GM10266 (cell line): ENCODE results near the gene ASB4.

Source experiments
- DNase-seq: peaks from one replicate; pipeline ENCODE4 v3.0.0; 2012; ENCODE audit errors: extremely low spot score
- CTCF ChIP-seq: IDR thresholded peaks from 2 replicates; pipeline ENCODE4 v1.5.1; 2012; ENCODE audit warnings: mild to moderate bottlenecking, low read depth; ENCODE audit not compliant: control insufficient read depth, insufficient read depth; ENCODE audit errors: missing control alignments

The ASB4 gene

GRCh38 chr7:95560674-95561073, 74.9 kb downstream of the ASB4 start:
- DNase-seq: no peak
- no peak for TF ChIP-seq CTCF

GRCh38 chr7:95569720-95570119, 84.0 kb downstream of the ASB4 start:
- TF ChIP-seq CTCF: no peak

GRCh38 chr7:95577137-95577536, 91.4 kb downstream of the ASB4 start:
- no peak for TF ChIP-seq CTCF
- DNase-seq: no peak

More at GRCh38 chr7:95569720-95570119, 84.0 kb downstream of the ASB4 start:
- DNase-seq: no peak

- DNase-seq: no peak
These were observed 92.6 kb downstream of the ASB4 start for GRCh38 chr7:95578299-95578855.

GRCh38 chr7:95579318-95579717, 93.6 kb downstream of the ASB4 start:
- TF ChIP-seq CTCF: no peak

More at GRCh38 chr7:95578299-95578855, 92.6 kb downstream of the ASB4 start:
- TF ChIP-seq CTCF: no peak

GRCh38 chr7:95581467-95581866, 95.7 kb downstream of the ASB4 start:
- no peak for DNase-seq
- no peak for TF ChIP-seq CTCF

More at GRCh38 chr7:95579318-95579717, 93.6 kb downstream of the ASB4 start:
- no peak for DNase-seq

GRCh38 chr7:95582578-95583293, 97.0 kb downstream of the ASB4 start:
- DNase-seq: no peak
- no peak for TF ChIP-seq CTCF
